GM18951 (cell line): ENCODE measurements around the gene PEMT.

Source experiments
- POLR2A ChIP-seq: IDR thresholded peaks from 4 replicates; pipeline ENCODE4 v1.6.1; 2011; ENCODE audit warnings: mild to moderate bottlenecking; ENCODE audit not compliant: insufficient read length, insufficient read depth; ENCODE audit errors: extremely low read depth
- in situ Hi-C: fragments of 300-500 bp; cut with MboI; formaldehyde crosslinking; loops from one replicate; pipeline ENCODE4 v1.12.0; 2022; ENCODE audit warnings: low sequenced_read_pairs, mixed read lengths, inconsistent platforms; ENCODE audit not compliant: unreplicated experiment

Gene PEMT

DNA sequence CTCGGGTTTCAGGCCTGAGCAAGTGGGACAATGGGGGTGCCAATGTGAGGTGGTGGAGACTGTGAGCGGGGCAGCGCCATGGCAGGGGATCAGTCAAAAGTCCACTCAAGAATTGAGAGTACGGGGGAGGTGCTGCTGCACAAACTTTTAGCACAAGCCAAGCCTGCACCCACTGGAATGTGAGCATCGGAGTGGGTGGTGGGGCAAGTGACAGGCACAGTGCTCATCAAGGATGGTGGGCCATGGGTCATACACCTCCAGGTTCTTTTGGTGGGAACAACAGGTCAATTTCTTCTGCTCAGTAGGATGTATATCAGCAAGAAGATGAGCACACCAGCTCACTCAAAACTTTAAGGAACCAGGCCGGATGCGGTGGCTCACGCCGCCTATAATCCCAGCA lies 32.4 kb upstream of the PEMT start:
- in situ Hi-C loops, result no loop called here
- TF ChIP-seq POLR2A, result no peak

DNA sequence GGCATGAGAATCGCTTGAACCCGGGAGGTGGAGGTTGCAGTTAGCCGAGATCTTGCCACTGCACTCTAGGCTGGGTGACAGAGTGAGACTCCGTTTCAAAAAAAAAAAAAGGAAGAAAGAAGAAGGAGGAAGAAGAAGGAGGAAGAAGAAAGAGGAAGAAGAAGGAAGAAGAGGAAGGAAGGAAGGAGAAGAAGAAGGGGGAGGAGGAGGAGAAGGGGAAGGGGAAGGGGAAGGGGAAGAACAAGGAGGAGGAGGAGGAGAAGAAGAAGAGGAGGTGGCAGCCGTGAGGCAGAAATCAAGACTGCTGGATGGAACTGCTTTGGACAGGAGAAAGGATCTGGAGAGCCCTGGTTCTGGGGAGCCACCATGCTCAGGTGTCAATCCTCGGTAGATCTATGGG lies 29.7 kb upstream of the PEMT start:
- TF ChIP-seq POLR2A, result no peak
- in situ Hi-C loops, result no loop called here

DNA sequence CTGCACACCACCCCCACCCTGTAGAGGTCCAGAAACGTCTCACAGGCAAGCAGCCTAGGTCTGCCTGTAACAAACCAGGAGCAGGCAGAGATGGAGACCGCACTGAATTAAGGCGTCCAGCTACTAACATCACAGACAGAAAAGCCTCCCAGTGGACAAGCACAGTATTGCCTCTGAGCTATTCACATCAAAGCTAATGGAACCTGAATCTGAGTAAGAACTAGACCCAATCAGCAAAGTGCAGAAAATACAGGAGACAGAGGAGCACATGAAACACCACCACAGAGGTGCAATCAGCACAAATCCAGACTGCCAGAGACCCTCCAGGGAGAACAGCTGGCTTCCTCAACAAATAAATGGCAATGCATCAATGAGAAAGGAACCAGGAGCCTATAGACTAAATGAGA lies 22.2 kb upstream of the PEMT start:
- in situ Hi-C loops, result no loop called here
- TF ChIP-seq POLR2A, result no peak

DNA sequence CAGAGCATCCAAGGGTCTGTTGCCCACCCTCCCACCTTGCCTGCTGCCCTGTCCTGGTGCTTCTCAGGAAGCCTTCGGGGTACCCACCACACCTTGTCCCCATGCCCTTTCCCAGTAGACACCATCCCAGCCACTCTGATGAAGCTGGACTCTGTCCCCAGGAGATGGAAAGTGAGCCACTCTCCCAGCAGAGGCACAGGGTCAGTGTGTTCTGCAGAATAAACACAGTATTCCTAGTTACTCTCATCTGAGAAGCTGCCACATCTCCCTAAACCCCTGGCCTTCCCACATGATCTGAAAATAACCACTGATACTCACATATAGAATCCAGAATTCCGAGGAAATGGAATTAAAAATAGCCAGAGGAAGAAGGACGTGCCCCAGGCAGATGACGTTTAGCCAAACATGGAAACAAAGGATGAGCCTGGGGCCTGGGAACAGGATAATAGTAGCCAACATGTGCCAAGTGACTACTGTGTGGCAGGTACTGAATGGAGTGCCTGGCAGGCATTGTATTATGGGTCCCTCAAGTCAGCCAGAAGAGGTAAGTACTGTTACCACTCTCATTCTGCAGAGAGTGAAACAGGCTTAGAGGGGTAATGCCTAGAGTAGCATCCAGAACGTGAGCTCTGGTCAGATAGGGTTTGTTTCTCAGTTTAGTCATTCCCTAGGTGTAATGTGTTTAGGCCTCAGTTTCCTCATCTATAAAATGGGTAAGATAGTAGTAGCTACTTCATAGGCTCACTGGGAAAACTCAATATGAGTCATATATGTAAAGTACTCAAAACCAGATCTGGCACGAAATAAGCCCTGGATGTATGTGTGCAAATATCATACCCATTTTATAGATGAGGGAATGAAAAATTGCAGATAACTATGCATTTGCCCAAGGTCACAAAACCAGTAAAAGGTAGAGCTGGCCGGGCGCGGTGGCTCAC lies 20.8 kb upstream of the PEMT start:
- in situ Hi-C loops, result no loop called here

DNA sequence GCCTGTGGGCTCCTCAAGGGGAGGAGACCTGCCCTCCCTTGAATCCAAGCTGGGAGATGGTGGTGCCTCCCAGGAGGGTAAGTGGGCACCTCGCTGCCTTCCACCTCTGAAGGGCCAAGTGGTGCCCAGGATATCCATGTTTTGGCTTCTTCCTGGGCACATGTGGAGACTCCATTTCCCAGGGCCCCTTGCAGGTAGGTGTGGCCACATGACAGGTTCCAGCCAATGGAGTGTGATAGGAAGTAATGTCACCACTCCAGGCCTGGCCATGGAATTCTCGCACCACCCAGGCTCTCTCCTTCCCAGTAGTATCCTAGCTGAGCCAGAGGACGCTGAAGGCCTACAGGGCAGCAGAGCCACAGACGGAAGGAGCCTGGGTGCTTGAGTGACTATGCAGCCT lies 17.6 kb upstream of the PEMT start:
- in situ Hi-C loops, result no loop called here
- TF ChIP-seq POLR2A, result no peak

More for the DNA sequence above, 20.8 kb upstream of the PEMT start:
- no peak for TF ChIP-seq POLR2A

DNA sequence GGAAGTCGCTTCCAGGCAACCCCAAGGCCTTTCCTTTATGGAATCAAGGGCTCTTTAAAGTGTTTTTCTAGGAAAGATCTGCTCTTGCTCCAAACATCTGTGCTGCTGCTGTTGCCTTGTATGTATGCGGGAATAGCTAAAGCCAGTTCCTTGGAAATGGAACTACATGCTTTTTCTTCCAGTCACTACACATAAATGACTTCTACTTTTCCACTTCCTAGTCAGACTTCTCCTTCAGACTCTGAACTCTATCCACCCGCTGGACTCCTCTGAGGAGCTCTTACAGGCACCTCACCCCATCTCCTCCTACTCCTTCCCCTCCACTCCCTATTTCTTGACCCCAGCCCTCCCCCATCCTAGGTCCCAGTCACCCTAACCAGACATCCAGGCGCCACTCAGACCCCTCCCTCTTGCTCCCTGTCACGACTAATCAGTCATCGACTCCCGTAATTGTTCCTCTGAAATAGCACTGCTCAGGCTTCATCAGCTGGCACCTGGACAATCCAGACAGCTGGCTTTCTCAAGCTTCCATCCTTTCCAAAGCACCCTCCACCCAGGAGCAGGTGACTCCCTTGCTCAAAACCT lies 15.0 kb upstream of the PEMT start:
- TF ChIP-seq POLR2A, result no peak
- in situ Hi-C loops, result no loop called here

DNA sequence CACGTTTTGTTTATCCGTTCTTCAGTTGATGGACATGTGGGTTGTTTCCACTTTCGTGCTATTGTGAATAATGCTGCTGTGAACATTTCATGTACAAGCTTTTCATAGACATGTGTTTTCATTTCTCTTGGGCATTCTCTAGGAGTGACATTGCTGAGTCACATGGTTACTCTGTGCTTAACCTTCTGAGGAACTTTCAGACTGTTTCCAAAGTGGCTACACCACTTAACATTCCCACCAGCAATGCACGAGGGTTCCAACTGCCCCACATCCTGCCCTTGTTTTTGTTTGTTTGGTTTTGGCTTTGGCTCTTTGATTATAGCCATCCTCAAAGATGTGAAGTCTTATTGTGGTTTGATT lies 14.2 kb upstream of the PEMT start:
- TF ChIP-seq POLR2A, result no peak
- in situ Hi-C loops, result no loop called here

DNA sequence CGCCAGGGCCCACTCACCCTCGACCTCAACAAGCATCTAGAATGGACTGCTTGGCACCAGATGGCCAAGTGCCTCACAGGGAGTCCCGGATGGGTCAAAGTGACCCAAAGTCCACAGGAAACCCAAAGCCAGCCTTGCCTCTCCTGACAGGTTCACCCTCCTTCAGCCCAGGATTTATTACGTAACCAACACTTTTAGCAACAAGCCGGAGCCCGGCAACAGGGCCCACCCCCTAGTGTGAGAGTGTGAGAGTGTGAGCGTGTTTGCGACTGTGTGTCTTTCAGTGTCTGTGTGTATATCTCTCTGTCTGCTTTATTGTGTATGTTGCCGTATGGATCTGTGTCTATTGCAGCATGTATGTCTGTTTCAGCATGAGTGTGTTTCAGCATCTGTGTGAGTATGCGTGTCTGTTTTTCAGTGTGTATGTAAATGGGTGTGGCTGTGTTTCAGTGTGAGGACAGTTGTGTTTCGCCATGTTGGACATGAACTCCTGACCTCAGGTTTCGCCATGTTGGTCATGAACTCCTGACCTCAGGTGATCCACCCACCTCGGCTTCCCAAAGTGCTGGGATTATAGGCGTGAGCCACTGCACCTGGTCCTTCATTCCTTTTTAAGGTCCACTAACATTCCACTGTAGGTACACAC lies 13.7 kb upstream of the PEMT start:
- TF ChIP-seq POLR2A, result no peak
- in situ Hi-C loops, result no loop called here

DNA sequence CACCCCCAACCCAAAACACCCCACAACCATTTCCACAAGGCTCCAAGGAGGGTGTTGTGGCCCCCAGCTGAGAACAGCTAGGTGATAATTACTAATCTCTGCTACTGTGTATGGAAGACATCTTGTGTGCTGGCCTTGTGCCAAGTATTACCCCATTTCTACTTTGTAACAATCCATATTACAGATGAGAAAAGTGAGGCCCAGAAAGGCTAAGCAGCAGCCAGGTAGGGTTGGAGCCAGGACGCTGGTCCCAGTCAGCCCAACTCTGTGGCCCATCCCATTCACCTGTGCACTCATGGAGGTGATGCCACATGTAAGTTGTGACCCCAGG lies 12.4 kb upstream of the PEMT start:
- in situ Hi-C loops, result no loop called here
- no peak for TF ChIP-seq POLR2A

DNA sequence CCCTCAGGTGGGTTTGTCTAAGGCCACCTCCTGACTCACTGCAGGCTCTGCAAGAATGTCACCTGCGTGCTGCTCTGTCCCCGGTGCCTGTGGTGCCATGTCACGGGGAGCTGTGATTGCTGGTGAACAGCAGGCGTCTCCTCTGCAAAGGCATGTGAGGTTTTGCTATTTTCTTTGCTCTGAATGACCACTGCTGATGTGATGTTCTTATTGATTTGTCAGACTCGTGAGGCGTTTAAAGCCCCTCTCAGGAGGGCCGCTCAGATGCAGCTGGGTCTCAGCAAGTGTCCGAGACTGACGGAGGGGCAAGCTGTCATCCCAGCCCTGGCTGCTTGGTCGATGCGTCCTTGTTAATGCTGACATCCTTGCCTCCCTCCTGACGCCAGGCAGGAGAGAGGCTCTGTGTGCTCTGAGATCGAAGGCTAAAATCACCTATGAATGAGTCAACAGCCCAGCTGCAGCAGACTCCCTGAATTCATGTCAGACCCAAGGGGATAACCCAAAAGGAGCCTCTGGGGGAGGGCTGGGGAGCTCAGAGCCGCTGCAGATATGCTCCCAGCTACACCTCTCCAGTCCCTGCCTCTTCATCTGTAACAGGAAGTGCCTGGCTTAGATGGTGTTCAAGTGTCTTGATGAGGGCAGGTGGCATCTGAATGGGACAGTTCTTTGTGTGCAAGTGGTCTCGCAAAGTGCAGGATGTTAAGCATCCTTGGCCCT lies 11.8 kb upstream of the PEMT start:
- no peak for TF ChIP-seq POLR2A
- in situ Hi-C loops, result no loop called here

DNA sequence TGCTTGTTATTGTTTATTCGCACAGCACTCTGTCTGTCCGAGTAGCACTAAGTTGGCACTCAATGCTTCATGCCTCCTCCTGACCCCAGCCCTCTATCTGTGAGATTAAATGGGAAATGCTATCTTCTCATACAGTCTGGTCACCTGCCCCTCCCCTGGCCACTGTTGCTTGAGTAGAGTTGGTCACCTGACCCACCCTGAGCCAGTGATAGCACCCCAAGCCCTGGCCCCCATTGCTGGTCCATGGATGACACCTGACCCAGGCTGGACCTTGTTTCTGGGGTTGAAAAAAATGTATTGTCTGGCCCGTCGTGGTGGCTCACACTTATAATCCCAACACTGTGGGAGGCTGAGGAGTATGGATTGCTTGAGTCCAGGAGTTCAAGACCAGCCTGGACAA lies 8.5 kb upstream of the PEMT start:
- in situ Hi-C loops, result no loop called here
- no peak for TF ChIP-seq POLR2A

DNA sequence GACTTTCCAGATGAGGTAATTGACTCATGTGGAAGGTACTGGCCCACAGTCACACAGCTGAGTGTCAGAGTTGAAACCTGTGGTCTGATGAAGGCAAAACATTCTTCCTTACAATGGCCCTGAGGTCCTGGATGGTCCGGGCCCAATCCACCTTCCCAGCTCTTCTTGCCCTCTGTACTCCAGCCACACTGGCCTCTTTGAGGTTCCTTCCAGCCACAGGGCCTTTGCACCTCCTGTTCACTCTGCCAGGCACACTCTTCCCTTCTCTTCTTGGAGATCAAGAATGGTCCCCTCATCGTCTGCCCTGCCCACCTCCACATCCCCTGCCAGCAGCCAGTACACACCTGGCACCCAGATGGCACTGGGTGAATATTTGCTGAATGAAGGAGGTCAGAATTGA lies 6.5 kb upstream of the PEMT start:
- in situ Hi-C loops, result no loop called here
- no peak for TF ChIP-seq POLR2A

DNA sequence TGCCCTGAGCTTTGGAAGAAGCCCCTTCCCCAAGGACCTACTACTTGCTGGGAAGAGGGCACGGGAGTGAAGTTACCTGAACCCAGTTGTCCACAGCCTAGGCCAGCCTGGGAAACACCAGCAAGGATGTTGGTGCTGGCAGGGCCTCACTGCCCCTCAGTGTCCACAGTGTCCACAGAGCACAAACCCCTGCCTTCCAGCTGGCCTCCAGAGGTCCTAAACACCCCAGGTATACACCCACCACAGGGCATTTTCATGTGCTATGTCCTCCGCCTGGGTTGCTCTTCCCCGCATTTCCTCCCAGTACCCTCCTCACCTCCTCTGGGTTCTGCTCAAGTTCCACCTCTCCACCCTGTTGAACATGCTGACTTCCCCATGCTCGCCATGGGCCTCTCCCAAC lies 4.2 kb upstream of the PEMT start:
- TF ChIP-seq POLR2A, result no peak
- in situ Hi-C loops, result no loop called here
